Hippocampal formation (tissue), 2 donors: Measurements from ENCODE around the gene TAS2R14.

Experiments
- DNase-seq, 2 donors: peaks; one replicate each; lab custom pipeline; 2025; lab: John Stamatoyannopoulos, UW

TAS2R14 gene

GRCh38 chr12:10904686-10905085 lies 34.4 kb downstream of the TAS2R14 start:
- no peak for DNase-seq

- no peak for DNase-seq
Observed at GRCh38 chr12:10901427-10901826, 37.6 kb downstream of the TAS2R14 start.

GRCh38 chr12:10900972-10901371 lies 38.1 kb downstream of the TAS2R14 start:
- DNase-seq, result no peak

- DNase-seq, result no peak
Observed at GRCh38 chr12:10900530-10900929, 38.5 kb downstream of the TAS2R14 start.

- DNase-seq, result no peak
Observed at GRCh38 chr12:10896854-10897253, 42.2 kb downstream of the TAS2R14 start.

GRCh38 chr12:10891937-10892336 lies 47.1 kb downstream of the TAS2R14 start:
- no peak for DNase-seq

GRCh38 chr12:10889226-10889625 lies 49.8 kb downstream of the TAS2R14 start:
- DNase-seq, result no peak
